ELF-1 (cell line): ENCODE measurements around the gene TERT.
"Not testable (repeated sequence)": the region's sequence is repeated elsewhere in the genome, so short reads cannot be mapped to it uniquely, and the experiment has no call there.

Experiments
- DNase-seq: peaks from one replicate; pipeline ENCODE4 v3.0.0-alpha.2; 2016; ENCODE audit warnings: low read depth, low spot score

TERT gene

DNA sequence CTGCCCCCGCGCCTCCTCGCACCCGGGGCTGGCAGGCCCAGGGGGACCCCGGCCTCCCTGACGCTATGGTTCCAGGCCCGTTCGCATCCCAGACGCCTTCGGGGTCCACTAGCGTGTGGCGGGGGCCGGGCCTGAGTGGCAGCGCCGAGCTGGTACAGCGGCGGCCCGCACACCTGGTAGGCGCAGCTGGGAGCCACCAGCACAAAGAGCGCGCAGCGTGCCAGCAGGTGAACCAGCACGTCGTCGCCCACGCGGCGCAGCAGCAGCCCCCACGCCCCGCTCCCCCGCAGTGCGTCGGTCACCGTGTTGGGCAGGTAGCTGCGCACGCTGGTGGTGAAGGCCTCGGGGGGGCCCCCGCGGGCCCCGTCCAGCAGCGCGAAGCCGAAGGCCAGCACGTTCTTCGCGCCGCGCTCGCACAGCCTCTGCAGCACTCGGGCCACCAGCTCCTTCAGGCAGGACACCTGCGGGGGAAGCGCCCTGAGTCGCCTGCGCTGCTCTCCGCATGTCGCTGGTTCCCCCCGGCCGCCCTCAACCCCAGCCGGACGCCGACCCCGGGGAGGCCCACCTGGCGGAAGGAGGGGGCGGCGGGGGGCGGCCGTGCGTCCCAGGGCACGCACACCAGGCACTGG lies 548 bp downstream of the TERT start:
- peak; percentile 43 for DNase-seq

DNA sequence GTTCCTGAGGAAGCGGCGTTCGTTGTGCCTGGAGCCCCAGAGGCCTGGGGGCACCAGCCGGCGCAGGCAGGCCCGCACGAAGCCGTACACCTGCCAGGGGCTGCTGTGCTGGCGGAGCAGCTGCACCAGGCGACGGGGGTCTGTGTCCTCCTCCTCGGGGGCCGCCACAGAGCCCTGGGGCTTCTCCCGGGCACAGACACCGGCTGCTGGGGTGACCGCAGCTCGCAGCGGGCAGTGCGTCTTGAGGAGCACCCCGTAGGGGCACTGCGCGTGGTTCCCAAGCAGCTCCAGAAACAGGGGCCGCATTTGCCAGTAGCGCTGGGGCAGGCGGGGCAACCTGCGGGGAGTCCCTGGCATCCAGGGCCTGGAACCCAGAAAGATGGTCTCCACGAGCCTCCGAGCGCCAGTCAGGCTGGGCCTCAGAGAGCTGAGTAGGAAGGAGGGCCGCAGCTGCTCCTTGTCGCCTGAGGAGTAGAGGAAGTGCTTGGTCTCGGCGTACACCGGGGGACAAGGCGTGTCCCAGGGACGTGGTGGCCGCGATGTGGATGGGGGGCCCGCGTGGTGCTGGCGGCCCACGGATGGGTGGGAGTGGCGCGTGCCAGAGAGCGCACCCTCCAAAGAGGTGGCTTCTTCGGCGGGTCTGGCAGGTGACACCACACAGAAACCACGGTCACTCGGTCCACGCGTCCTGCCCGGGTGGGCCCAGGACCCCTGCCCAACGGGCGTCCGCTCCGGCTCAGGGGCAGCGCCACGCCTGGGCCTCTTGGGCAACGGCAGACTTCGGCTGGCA lies 1.3 kb downstream of the TERT start:
- no peak for DNase-seq

DNA sequence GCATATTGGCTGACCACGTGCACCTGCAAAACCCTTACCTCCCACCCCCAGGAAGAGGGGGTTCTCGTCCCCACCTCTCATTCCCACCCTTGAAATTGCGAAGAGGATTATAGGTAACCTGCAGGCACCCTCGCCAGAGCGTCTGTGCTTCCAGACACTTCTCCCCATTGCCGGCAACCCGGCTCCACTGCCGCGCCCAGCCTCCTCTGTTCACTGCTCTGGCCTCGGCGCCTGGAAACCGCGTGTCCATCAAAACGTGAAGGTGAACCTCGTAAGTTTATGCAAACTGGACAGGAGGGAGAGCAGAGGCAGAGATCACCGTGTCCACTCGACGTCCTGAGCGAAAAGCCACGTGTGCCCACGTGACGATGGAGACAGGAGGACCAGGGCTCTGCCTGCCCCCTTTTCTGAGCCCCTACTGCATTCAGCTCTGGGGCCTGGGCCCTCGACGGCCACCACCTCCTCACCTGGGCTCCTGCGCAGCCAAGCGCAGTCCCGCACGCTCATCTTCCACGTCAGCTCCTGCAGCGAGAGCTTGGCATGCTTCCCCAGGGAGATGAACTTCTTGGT lies 1.9 kb downstream of the TERT start:
- DNase-seq, result no peak

DNA sequence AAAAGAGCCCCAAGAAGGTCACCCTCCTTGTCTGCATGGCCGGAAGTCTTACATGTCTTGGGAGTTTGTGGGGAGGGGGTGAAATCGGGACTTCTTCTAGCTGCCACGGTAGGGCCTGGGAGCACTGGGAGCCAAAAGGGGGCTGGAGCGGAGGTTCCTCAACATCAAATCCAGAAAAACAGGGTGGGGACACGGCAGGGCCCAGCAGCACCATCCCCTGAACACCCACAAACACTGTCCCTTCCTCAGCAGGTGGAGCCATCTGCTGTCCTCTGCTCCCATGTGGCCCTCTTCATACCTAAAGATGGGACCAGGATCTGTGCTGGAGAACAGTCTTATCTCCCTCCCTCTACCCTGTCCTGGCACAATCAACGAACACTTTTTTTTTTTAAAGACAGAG lies 2.7 kb downstream of the TERT start:
- no peak for DNase-seq

DNA sequence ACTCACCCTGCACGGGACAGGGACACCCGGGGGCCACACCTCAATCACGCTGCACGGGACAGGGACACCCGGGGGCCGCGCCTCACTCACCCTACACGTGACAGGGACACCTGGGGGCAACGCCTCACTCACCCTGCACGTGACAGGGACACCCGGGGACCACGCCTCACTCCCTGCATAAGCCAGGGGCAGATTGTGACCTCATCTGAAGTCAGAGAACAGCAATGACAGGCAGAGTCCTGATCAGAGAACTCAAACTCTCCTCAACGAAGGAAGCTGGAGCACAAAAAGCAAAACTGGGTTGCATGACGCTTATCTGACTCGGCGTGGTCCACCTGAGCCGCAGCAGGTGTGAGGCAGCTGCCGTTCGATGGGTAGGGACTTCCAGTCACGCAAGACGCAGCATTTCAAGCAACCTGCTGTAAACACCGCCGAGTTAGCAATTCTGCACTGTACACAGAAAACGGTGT lies 3.2 kb downstream of the TERT start:
- no peak for DNase-seq

DNA sequence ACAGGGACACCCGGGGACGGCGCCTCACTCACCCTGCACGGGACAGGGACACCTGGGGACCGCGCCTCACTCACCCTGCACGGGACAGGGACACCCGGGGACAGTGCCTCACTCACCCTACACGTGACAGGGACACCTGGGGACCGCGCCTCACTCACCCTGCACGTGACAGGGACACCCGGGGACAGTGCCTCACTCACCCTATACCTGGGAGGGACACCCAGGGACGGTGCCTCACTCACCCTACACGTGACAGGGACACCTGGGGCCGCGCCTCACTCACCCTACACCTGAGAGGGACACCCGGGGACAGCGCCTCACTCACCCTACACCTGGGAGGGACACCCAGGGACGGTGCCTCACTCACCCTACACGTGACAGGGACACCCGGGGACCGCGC lies 3.9 kb downstream of the TERT start:
- not testable (repeated sequence) for DNase-seq

DNA sequence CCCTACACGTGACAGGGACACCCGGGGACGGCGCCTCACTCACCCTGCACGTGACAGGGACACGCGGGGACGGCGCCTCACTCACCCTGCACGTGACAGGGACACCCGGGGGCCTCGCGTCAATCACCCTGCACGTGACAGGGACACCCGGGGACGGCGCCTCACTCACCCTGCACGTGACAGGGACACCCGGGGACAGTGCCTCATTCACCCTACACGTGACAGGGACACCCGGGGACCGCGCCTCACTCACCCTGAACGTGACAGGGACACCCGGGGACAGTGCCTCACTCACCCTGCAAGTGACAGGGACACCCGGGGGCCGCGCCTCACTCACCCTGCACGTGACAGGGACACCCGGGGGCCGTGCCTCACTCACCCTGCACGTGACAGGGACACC lies 5.3 kb downstream of the TERT start:
- not testable (repeated sequence) for DNase-seq

DNA sequence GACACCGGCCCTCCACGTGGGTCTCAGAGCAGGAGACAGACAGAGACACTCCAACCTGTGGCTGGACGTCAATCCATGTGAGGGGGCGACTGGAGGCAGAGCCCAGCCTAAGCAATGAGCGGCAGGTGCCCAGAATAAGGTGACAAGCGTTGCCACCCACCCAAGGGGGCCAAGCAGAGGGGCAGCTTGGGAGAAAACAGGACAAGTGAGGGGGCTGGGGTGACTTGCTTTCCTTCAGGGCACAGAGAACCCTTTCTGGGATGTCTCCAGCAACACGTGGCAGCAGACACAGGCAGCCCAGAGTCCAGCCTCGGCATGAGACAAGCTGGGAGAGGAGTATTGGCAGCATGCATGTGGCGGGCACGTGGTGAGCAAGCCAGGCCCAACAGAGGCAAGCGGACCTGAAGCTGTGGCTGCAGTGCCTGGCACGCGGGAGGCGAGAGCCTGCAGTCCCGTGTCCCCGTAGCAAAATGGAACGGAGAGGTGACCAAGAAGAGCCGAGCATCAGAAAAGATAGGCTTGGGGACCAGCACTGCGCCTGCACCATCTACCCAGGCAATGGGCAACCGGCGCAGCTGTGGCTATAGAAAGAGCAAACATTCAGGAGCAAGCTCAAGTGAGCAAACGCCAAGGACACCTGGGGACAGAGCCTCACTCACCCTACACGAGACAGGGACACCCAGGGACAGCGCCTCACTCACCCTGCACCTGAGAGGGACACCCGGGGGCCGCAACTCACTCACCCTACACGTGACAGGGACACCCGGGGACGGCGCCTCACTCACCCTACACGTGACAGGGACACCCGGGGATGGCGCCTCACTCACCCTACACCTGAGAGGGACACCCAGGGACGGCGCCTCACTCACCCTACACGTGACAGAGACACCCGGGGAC lies 6.2 kb downstream of the TERT start:
- no peak for DNase-seq

DNA sequence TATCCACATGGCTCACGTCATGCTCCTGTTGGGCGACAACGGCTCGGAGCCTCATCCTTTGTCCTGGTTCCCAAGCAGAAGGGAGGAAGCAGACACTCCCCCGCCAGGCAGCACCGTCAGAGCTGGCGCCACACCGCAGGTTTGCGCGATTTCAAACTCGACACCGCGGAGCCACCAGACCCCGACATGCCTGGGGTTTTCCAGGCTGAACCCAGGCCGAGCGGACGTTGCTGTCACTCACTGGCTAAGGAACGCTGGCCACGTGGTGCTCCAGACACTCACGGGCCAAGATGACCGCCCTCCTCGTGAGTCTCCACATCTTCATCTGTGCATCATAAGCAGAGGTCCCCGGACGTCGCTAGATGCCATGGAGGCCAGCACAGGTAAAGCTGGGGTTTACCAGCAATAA lies 9.0 kb downstream of the TERT start:
- DNase-seq, result no peak

DNA sequence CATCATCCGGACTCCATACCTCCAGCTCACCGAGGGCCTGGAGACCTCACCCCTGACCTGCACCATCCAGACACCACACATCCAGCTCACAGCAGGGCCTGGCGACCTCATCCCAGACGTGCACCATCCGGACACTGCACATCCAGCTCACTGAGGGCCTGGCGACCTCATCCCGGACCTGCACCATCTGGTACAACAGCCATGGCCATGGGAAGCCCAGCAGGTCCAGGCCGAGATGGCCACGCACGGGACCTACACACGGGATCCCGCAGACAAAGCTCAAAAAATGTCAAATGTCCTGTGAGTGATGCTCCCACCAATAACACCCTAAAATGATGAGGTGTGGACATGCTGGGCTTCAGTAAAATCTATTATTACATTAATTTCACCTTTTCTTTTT lies 9.7 kb downstream of the TERT start:
- no peak for DNase-seq

DNA sequence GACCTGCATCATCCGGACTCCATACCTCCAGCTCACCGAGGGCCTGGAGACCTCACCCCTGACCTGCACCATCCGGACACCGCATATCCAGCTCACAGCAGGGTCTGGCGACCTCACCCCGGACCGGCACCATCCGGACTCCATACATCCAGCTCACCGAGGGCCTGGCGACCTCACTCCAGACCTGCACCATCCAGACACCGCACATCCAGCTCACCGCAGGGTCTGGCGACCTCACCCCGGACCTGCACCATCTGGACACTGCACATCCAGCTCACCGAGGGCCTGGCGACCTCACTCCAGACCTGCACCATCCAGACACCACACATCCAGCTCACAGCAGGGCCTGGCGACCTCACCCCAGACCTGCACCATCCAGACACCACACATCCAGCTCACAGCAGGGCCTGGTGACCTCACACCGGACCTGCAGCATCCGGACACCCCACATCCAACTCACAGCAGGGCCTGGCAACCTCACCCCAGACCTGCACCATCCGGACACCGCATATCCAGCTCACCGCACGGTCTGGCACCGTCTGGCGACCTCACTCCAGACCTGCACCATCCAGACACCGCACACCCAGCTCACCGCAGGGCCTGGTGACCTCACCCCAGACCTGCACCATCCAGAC lies 10.4 kb downstream of the TERT start:
- not testable (repeated sequence) for DNase-seq

DNA sequence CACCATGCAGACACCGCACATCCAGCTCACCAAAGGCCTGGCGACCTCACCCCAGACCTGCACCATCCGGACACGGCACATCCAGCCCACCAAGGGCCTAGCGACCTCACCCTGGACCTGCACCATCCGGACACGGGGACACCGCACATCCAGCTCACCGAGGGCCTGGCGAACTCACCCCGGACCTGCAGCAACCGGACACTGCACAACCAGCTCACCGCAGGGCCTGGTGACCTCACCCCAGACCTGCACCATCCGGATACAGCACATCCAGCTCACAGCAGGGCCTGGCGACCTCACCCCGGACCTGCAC lies 11.2 kb downstream of the TERT start:
- DNase-seq, result not testable (repeated sequence)

DNA sequence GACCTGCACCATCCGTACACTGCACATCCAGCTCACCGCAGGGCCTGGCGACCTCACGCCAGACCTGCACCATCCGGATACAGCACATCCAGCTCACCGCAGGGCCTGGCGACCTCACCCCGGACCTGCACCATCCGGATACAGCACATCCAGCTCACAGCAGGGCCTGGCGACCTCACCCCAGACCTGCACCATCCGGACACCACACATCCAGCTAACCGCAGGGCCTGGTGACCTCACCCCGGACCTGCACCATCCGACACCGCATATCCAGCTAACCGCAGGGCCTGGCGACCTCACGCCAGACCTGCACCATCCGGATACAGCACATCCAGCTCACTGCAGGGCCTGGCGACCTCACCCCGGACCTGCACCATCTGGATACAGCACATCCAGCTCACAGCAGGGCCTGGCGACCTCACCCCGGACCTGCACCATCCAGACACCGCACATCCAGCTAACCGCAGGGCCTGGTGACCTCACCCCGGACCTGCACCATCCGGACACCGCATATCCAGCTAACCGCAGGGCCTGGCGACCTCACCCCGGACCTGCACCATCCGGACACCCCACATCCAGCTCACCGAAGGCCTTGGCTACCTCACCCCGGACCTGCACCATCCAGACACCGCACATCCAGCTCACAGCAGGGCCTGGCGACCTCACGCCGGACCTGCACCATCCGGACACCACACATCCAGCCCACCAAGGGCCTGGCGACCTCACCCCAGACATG lies 11.7 kb downstream of the TERT start:
- not testable (repeated sequence) for DNase-seq

DNA sequence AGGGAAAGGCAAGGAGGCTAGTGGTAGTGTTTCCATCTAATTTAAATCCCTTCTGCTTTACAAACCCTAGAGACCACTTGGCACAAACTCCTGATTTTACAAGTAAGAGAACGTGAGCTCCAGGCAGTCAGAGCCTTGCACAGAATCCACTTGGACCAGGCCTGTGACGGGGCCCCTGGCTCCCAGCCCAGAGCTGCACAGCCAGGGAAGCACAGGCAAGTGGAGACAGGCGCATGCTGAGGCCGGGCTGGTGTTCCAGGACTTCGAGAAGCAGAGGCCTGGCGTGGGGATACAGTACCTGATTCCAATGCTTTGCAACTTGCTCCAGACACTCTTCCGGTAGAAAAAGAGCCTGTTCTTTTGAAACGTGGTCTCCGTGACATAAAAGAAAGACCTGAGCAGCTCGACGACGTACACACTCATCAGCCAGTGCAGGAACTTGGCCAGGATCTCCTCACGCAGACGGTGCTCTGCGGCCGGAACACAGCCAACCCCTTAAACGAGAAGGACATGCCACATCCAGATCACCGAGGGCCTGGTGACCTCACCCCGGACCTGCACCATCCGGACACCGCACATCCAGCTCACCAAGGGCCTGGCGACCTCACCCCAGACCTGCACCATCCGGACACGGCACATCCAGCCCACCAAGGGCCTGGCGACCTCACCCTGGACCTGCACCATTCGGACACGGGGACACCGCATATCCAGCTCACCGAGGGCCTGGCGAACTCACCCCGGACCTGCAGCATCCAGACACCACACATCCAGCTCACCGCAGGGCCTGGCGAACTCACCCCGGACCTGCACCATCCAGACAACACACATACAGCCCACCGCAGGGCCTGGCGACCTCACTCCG lies 12.5 kb downstream of the TERT start:
- DNase-seq, result no peak

DNA sequence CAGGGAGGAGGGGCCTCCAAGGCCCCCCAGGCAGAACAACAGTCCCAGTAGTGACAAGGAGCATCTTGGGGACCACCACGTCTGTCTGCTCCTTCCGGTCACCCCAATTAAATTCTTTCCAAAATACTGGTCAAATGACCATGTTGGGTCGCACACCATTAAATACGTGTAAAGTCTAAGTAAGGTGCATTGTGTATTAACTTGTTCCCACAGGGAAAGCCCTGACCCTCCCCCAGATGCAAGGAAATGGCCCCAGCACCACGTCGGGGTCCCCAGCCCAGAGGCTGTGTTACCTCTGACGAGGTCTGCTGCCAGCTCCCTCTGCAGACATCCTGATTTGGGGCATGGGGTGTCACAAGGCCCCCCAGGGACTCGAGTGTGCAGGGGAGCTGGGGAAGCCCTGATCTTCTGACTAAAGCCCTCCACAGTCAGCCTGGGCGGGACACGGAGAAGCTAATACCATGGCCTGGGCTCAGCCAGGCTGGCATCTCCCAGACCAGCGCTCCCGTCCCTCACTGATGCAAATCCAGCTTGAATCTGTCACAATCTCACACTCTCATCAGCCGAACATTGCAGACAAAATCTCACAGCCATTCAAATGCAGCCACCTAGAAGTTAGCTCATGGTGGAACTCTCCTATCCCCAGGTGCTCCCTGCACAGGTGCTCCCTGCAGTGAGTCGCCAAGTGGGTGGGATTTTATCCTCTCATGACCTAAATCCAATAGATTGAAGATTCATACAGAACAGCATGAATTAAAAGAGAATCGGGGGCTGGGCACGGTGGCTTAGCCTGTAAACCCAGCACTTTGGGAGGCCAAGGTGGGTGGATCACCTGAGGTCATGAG lies 13.6 kb downstream of the TERT start:
- no peak for DNase-seq

DNA sequence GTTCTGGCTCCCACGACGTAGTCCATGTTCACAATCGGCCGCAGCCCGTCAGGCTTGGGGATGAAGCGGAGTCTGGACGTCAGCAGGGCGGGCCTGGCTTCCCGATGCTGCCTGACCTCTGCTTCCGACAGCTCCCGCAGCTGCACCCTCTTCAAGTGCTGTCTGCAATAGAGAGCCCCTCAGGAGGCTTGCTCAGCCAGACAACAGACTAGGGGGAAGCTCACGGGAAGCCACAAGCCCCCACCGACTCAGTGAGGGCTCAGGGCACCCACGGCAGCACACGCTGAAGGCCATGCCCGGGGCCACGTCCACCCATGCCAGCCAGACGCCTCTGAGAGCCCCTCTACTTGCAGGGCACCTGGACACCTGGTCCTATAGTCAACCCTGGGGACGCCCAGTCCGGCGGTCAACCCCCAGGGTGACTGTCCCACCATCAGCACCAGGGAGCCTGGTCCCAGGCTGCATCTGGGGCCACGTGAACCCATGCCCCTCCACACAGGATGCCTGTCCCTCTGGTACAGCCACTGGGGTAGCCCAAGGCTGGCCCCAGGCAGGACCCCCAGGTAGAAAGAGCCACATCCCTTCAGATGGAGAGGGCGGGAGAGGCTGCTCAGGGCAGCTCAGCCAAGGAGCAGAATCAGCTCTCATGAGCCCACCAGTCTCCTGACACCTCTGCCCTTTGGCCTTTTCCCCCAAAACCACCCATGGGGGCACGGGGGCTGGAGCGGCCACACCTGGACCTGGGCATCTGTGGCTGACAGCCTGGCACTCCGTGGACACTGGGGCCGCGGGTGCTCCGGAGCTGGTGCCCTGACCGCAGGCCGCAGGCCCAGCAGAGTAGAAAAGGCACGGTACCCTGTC lies 14.5 kb downstream of the TERT start:
- no peak for DNase-seq

DNA sequence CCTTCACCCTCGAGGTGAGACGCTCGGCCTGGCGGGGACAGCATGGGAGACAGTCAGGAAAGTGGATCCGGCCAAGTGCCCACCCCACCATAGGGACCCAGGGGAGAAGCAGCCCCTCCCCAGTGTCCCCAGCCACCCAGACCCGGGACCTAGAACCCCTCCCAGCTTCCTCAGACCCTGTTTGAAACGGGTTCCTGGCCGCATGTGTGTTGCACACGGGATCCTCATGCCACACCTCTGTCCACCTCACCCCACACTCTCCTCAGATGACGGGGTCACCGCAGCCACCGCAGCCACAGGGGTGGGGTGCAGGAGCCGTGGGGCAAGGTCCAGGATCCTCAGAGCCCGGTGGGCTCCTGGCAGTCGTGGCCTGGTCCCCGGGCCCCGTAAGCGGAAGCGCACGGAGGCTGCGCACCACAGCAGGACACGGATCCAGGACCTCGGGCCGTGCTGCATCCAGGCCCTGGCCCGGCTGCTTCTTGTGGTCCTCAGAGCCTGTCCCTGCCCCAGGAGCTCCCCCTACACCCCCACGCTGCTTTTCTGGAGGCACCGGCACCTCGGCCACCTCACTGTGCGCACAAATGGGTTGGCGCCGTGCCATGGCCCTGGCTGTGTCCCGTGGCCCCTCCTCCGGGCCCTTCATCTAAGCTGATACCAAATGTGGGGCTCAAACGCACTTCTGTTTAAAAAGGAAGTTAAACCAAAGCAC lies 15.3 kb downstream of the TERT start:
- no peak for DNase-seq
